GM18907 (cell line): ENCODE results near the gene LRTM1.

Source experiments
- ATAC-seq: cut with Tn5 transposase; IDR thresholded peaks from one replicate; pipeline ENCODE4 v1.9.1; 2021; ENCODE audit warnings: mild to moderate bottlenecking, moderate library complexity; ENCODE audit not compliant: unreplicated experiment

Gene LRTM1

GRCh38 chr3:54941690-54942362 is 14.0 kb upstream of the LRTM1 start:
- ATAC-seq = no peak

GRCh38 chr3:54940971-54941370 is 13.1 kb upstream of the LRTM1 start:
- ATAC-seq = no peak

GRCh38 chr3:54939557-54940300 is 11.9 kb upstream of the LRTM1 start:
- ATAC-seq = no peak

DNA sequence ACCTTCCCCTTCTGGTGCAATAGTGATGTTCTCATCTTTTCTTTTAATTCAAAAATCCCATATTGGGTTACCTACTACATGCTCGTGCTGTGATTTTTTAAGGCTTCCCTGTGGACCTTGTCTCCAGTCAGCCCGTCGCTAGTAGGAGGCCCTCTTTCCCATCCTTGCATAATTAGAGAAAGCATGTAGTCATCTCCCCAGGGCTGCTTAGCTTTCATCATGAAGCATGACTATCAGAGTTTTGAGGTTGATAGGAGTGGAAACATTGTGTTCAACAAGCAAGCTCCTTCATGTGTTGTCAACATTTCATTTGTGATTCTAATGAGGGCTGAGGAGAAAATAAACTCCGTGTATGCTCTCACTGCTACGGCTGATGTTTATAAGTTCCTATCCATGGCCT is 8.7 kb upstream of the LRTM1 start:
- ATAC-seq = no peak

DNA sequence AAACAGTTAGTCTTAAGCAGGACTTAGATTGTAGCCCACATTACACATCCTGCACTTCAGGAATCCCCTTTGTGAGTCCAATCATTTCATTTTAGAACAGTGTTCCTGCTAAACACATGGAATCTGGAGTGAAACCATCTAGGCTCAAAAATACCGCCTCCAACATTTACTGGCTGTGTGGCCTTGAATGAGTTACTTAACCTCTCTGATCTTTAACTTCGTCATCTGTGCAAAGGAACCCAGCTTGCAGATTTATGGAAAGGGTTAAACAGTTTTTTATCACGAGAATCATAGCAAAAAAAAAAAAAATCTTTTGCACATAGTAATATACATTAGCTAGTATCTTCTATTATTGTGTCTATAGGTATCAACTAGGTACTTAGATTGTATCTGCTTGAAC is 8.0 kb upstream of the LRTM1 start:
- no peak for ATAC-seq

GRCh38 chr3:54932606-54933005 is 4.7 kb upstream of the LRTM1 start:
- no peak for ATAC-seq

- ATAC-seq = no peak
These were observed 3.3 kb upstream of the LRTM1 start for GRCh38 chr3:54931182-54931581.

- ATAC-seq = no peak
These were observed 9.3 kb downstream of the LRTM1 start for GRCh38 chr3:54918516-54918915.

GRCh38 chr3:54917862-54918261 is 10.0 kb downstream of the LRTM1 start:
- no peak for ATAC-seq

GRCh38 chr3:54917174-54917573 is 10.7 kb downstream of the LRTM1 start:
- ATAC-seq = no peak

GRCh38 chr3:54916732-54917131 is 11.1 kb downstream of the LRTM1 start:
- no peak for ATAC-seq

DNA sequence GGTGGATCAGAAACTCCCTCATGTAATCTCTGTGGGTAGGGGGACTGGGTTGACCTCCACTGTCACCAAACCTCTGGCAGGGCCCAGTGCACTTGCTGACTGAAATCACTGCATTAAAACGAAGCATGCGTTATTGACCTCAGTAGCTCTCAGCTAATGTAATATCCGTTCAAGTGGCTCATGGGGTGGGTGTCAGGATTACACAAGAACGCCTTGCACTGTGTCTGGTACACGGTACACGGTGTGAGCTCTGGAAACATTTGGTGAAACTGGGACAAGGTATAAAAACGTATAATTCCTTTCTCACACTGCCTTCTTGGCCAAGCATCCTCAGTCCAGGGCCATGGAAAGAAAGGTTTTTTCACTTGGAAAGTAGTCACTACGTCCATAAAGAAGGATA is 11.9 kb downstream of the LRTM1 start:
- no peak for ATAC-seq

- ATAC-seq = no peak
These were observed 12.7 kb downstream of the LRTM1 start for GRCh38 chr3:54915181-54915580.

- ATAC-seq = no peak
These were observed 13.7 kb downstream of the LRTM1 start for GRCh38 chr3:54914180-54914579.

- no peak for ATAC-seq
These were observed 18.7 kb downstream of the LRTM1 start for GRCh38 chr3:54909191-54909590.

- no peak for ATAC-seq
These were observed 21.1 kb downstream of the LRTM1 start for GRCh38 chr3:54906763-54907162.

DNA sequence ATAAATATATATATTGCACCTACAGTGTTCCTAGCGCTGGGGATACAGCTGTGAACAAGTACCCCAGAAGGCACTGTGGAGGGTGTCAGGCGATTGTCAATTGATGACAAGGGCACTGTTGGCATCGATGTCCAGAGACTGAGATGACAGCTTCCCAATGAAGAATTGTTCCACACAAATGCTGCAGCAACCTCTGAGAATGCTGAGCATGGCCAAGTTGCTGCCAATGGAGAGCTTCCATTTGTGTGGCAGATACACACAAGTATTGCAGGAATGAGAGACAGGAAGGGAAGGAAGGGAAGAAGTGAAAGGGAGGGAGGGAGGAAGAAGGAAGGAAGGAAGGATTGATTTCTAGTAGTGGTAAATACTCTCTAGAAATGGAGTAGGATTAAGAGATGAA is 21.9 kb downstream of the LRTM1 start:
- ATAC-seq = no peak

- no peak for ATAC-seq
These were observed 22.5 kb downstream of the LRTM1 start for GRCh38 chr3:54905261-54905888.

DNA sequence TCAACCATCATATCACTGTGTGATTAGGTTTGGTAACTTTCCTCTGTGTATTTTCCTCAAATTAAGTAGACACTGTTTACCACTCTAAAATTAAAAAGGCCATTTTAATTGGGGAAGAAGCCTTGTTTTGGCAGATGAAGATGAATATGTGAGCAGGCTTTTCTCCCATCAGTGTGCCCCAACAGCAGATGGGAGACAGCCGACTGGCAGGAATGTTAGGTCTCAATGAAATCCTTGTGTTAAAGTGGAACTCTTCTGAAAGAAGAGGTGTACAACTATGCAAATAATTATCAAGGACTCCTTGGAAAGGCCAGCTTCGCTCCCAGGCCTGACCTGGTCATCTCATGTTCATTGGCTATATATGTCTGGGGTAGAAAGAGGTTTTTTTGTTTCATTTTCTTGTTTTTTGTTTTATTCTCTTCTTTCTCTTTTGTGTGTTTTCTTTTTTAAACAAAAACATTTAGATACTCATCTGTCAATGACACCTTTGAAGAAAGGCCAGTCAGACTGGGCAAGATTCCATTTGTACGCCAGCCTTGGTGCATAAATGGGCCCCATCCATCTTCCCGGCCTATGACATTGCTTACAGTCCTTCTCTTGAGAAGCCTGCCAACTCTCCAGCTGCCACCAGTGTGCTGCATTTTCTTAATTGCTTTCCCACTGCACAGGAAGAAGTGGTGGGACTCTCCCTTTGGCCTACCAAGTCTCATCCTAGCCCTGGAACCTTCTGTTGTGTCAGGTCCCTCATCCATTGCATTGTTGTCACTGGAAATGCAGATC is 25.8 kb downstream of the LRTM1 start:
- ATAC-seq = no peak

DNA sequence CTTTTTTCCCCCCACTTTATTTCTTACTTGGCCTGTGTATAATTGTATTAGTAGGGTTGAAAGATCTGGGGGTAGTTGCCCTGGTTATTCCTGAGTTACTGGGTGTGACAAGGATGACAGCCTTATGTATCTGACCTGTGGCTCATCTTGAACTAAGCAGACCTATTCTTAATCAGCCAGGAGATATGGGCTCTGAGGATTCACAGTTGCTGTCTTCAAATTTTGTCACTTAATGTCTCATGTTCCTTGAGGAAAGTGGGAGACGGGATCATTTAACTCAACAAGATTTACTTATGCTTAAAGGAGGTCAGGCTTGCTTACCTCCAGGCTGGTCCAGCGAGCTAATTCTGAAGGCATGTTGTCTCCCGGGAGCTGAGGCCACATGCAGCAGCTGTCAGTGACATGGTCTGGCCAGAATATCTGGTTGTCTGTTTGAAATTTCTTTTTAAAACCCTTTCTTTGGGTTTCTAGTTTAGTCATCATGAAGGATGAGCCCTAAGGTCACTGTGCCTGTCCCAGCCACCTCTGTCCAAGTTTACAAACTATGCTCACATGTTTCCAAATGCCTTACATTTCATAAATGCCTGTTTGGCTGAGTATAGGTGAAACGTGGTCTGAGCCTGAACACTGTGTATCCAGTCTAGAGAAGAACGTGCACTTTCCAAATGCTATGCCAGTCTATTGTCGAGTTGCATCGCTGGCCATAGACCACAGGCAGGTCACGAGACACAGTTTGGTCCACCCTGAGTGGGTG is 26.8 kb downstream of the LRTM1 start:
- ATAC-seq = no peak

- ATAC-seq = no peak
These were observed 28.6 kb downstream of the LRTM1 start for GRCh38 chr3:54899273-54899672.
